H7 (cell line): ENCODE data around the gene KRTAP5-10. TPM values are rescaled to one million over a fixed set of nuclear protein-coding genes. Genes with fewer than 3 reads are reported as not detected.
"Not testable (repeated sequence)": the region's sequence is repeated elsewhere in the genome, so short reads cannot be mapped to it uniquely, and the experiment has no call there.

Source experiments
- DNase-seq: peaks from one replicate; pipeline ENCODE4 v3.0.0; 2012
- H3K27me3 ChIP-seq: 2 replicates; pipeline ENCODE4 v1.6.0; 2011; ENCODE audit warnings: mild to moderate bottlenecking, low read length; ENCODE audit not compliant: control insufficient read depth, insufficient read depth
- H3K36me3 ChIP-seq: replicated peaks from 2 replicates; pipeline ENCODE4 v1.5.1; 2011; ENCODE audit warnings: low read length; ENCODE audit not compliant: control insufficient read depth, insufficient read depth
- H3K4me3 ChIP-seq: 2 replicates; pipeline ENCODE4 v1.5.1; 2011; ENCODE audit warnings: low read depth, mild to moderate bottlenecking, control low read depth, low read length, moderate library complexity; ENCODE audit not compliant: insufficient read depth
- total RNA-seq: library from RNA; depleted of rRNA; stranded (reverse); fragments of >200 nt; shearing (Covaris generic); gene quantifications from 2 replicates; pipeline ENCODE4 v1.2.3, GENCODE V29; 2014; rRNA removed

Gene KRTAP5-10, protein sequence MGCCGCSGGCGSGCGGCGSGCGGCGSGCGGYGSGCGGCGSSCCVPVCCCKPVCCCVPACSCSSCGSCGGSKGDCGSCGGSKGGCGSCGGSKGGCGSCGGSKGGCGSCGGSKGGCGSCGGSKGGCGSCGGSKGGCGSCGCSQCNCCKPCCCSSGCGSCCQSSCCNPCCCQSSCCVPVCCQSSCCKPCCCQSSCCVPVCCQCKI
- 0.14 TPM in 1 of 2 replicates, not detected in the other for total RNA-seq

DNA sequence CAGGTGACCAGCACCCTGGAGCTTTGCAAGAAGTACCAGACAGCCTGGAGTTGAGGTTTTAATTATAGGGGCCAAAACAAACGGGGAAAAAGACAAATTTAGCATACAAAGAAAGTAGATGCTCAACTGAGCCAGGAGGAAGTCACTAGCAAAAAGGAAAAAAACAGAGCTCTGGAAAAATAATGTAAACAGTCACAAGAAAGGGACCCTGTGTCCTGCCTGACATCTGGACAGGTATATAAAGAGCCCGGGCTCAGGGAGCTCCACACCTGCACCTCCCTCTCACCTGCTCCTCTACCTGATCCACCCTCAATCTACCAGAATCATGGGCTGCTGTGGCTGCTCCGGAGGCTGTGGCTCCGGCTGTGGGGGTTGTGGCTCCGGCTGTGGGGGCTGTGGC, at the start of gene KRTAP5-10:
KRTAP5-10 (plus strand) TSS at position 301 of the 400 bp plus-strand sequence; CDS start at position 326, 25 bp downstream.
- Histone ChIP-seq H3K36me3 (no peaks in the 10 kb centered on the region), H3K27me3 (0 out of 2 replicates have a peak, but pooled peaks cover 1% of the 10 kb centered on the region), H3K4me3 (no peak within 1 kb of the TSS)
- DNase-seq, result no peak

DNA sequence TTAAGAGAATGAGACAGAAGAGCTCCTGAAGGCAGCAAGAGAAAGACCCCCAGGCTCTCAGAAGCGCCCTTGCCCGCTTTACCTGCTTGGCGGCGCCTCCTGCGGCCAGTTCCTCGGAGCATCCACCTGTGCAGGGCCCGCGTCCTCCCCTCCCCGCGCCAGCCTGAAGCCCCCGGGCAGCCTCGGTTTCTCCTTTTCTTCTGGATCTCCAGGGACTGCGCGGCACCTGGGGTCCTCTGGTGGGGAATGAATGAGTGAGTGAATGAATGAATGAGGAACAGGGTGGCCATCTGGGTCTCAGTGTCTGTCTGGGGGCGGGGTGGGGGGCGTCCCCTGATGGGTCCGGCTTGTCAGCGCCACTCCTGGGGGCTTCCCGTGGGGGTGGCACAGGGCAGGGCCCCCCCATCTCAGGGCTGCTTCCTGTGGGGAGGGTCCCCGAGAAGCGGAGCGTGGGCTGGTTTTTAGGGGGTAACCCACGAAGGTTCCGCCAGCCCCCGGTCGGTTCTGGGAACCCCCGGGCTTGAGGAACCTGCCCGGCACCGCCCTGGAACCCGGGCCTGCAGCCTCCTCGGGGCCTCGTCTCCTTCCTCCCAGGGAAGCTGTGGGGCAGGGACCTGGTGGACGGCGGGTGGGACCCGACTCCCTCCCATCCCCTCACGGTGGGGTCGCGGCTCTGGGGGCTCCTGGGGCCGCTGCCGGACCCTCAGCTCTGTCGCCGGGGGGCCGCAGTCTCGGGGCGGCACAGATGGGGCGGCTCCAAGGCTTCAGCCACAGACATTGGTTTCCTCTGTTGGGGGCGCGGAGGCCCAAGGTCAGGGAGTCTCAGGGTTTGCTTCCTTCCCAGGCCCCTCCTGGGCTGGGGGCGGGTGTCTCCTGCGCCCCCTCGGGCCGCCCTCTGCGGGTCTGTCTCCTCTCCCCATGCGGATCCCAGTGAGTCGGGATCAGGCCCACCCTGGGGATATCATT, 46.6 kb upstream of the KRTAP5-10 start:
- DNase-seq, result peak; percentile 57
- Histone ChIP-seq H3K4me3 (no peak overlapping the region), H3K27me3 (no peaks in the 10 kb centered on the region), H3K36me3 (no peaks in the 10 kb centered on the region)

DNA sequence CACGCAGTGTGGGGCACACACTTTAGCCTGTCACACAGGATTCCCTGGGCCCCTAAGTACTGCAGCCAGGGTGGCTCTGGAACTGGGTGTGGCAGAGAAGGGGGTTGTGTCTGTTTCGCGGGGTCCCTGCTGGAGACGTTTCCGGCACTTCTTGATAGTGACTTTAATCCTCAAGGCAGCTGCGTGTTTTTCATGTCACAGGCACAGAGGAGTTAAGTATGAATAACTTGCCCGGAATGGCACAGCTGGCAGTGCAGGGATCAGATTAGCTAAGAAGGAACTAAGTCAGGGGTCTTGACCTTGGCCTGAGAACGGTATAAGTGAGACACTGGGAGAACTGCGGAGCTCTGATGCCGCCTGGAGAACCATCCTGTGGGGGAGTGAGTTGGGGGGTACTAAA, 45.8 kb upstream of the KRTAP5-10 start:
- no peak for DNase-seq
- no peaks in the 10 kb centered on the region for H3K36me3 ChIP-seq
- no peaks in the 10 kb centered on the region for H3K27me3 ChIP-seq
- H3K4me3 ChIP-seq, result no peak overlapping the region

DNA sequence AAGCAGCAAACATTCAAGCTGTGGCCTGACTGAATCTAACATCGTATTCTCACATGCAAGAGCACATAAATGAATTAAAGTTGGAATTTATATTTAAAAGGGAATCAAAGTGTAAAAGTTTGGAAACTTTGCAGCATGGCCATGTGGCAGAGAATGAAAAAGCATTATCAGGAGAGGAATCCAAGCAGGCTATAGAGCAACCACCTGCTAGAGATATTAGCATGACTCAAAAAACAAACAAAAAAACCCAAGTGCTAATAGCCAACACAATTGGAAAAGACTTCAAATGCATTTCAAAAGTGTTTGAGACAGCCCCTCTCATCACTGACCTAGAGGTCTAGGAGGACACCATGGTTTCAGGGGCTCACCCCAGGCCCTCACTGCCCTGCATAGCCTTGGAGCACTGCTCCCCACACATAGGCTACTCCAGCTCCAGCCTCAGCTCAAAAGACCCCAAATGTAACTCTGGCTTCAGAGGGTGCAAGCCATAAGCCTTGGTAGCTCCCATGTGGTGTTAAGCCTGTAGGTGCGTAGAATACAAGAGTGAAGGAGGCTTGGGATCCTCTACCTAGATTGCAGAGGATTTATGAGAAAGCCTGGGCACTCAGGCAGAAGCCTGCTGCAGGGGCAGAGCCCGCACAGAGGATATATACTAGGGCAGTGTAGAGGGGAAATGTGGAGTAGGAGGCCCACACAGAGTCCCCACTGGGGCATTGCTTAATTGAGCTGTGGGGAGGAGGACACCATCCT, 40.0 kb upstream of the KRTAP5-10 start:
- Histone ChIP-seq H3K27me3 (no peaks in the 10 kb centered on the region), H3K4me3 (no peak overlapping the region), H3K36me3 (no peaks in the 10 kb centered on the region)
- no peak for DNase-seq

DNA sequence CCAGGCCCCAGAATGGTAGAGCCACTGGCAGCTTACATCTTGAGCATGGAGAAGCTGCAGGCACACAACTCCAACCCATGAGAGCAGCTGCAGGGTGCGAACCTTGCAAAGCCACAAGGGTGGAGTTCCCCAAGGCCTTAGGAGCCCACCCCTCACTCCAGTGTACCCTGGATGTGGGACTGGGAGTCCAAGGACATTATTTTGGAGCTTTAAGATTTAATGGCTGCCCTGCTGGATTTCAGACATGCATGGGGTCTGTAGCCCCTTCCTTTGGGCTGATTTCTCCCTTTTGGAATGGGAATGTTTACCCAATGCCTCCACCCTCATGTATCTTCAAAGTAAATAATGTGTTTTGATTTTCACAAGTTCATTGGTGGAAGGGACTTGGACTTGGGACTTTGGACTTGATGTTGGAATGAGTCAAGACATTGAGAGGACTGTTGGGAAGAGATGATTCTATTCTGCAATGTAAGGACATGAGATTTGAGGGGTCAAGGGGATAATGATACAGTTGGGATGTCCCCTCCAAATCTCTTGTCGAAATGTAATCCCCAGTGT, 39.3 kb upstream of the KRTAP5-10 start:
- Histone ChIP-seq H3K4me3 (no peak overlapping the region), H3K27me3 (no peaks in the 10 kb centered on the region), H3K36me3 (no peaks in the 10 kb centered on the region)
- no peak for DNase-seq

DNA sequence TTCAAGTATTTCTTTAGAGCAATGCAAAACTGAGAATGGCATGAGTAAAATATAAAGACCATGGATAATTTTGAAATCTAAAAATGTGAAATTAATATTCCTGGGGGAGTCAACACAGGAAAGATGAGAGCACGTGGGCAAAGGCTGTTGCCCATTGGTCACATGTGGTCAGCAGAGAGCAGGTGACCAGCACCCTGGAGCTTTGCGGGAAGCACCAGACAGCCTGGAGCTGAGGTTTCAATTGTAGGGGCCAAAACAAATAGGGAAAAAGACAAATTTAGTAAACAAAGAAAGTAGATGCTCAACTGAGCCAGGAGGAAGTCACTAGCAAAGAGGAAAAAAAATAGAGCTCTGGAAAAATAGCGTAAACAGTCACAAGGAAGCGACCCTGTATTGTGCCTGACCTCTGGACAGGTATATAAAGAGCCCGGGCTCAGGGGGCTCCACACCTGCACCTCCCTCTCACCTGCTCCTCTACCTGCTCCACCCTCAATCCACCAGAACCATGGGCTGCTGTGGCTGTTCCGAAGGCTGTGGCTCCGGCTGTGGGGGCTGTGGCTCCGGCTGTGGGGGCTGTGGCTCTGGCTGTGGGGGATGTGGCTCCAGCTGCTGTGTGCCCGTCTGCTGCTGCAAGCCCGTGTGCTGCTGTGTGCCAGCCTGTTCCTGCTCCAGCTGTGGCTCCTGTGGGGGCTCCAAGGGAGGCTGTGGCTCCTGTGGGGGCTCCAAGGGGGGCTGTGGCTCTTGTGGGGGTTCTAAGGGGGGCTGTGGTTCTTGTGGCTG, 38.4 kb upstream of the KRTAP5-10 start, which contains the start of gene KRTAP5-7:
KRTAP5-7 (plus strand) TSS at position 472 of the 780 bp plus-strand sequence; CDS start at position 506, 34 bp downstream.
- not testable (repeated sequence) for DNase-seq, H3K36me3 ChIP-seq, H3K27me3 ChIP-seq, H3K4me3 ChIP-seq

DNA sequence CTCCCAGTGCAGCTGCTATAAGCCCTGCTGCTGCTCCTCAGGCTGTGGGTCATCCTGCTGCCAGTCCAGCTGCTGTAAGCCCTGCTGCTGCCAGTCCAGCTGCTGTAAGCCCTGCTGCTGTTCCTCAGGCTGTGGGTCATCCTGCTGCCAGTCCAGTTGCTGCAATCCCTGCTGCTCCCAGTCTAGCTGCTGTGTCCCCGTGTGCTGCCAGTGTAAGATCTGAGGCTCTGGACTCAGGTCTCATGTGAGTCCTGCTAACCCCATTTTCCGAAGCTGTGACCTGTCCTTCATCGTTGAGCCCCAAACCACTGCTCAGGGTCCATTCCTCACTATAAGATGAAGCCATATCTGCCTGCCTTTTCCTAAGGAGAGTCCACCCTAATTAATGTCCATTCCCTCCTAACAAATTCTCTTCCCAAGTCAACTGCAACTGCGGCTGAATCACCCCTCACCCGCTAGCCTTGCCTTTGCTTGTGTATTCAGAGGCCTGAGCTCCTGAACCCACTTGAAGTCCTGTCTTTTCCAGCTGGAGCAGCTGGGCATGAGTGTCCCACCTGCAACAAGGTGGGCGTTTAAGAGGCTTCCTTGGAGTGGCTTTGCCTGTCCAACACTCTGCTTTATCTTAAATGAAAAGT, 37.7 kb upstream of the KRTAP5-10 start:
- no peak for DNase-seq
- H3K27me3 ChIP-seq, result no peaks in the 10 kb centered on the region; the same call in 1 of the 2 replicates
- no peak overlapping the region for H3K4me3 ChIP-seq
- H3K36me3 ChIP-seq, result no peaks in the 10 kb centered on the region

DNA sequence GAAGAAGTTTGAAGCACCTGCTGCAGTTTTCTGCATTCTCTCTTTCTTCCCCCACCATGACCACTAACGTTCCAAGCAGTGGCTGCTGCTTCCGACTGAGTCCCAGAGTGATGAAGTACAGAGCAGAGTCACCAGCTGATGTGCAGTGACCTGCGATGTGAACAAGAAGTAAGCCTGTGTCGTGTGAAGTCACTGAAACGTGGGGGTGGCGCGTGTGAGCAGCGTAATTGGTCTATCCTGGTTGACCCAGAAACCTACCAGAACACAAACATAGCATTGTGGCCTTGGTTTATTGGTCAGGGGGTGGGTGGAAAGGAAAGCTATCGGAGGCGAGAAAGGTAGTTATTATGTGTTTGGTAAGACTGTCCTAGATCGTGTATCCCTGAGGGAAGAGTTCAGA, 34.8 kb upstream of the KRTAP5-10 start:
- Histone ChIP-seq H3K4me3 (no peak overlapping the region), H3K27me3 (no peaks in the 10 kb centered on the region; the same call in 1 of the 2 replicates), H3K36me3 (no peaks in the 10 kb centered on the region)
- DNase-seq, result no peak

DNA sequence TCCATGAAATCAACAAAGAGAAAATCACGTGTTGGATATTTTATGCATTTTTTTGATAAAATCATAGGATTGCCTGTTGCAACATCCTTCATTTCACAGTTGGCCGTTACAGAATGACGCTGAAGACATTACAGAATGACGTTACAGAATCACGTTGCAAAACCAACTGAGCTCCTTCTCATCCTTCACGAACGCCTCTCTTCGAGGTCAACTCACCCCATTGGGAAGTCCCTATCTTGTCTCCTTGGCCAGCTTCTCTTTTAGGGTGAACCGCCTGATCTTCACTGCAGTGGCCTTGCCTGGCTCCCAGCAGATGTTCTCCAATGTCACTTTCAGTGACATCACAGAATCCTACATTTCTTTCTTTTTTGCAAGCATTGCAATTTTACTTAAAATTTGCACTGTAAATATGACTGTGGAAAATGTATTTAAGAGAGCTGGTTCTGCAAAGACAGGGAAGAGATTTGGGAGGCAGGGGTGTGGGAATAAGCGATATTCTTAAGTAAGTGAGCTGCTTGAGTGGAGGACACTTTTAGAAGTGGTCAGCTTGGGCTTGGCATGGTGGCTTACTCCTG, 33.2 kb upstream of the KRTAP5-10 start:
- Histone ChIP-seq H3K27me3 (no peaks in the 10 kb centered on the region; the same call in 1 of the 2 replicates), H3K36me3 (no peaks in the 10 kb centered on the region), H3K4me3 (no peak overlapping the region)
- no peak for DNase-seq

DNA sequence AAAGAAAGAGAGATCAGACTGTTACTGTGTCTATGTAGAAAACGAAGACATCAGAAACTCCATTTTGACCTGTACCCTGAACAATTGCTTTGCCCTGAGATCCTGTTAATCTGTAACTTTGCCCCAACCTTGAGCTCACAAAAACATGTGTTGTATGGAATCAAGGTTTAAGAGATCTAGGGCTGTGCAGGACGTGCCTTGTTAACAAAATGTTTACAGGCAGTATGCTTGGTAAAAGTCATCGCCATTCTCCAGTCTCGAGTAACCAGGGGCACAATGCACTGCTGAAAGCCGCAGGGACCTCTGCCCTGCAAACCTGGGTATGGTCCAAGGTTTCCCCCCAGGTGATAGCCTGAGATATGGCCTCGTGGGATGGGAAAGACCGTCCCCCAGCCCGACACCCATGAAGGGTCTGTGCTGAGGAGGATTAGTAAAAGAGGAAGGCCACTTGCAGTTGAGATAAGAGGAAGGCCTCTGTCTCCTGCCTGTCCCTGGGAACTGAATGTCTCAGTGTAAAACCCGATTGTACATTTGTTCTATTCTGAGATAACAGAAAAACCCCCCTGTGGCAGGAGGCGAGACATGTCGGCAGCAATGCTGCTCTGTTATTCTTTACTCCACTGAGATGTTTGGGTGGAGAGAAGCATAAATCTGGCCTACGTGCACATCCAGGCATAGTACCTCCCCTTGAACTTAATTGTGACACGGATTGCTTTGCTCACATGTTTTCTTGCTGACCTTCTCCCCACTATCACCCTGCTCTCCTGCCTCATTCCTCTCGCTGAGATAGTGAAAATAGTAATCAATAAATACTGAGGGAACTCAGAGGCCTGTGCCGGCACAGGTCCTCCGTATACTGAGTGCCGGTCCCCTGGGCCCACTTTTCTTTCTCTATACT, 30.4 kb upstream of the KRTAP5-10 start:
- H3K27me3 ChIP-seq, DNase-seq, H3K4me3 ChIP-seq: not testable (repeated sequence)

DNA sequence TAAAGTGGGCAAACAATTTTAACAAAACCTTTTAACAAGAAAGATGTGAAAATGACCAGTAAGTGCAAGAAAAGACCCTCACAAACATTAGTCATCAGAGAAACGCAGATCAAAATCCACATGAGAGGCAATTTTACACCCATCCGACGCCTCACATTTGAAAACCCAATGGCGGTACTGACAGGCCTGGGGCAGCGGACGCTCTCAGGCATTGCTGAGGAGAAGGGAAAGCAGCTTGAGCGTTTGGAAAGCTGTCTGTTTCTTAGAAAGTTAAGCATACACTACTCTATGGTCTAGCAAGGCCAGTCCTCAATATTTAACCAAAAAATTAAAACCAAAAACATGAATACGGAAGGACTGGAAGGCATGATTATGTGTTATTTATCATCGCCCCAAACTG, 29.5 kb upstream of the KRTAP5-10 start:
- Histone ChIP-seq H3K36me3 (no peaks in the 10 kb centered on the region), H3K27me3 (no peaks in the 10 kb centered on the region; the same call in 1 of the 2 replicates), H3K4me3 (no peak overlapping the region)
- no peak for DNase-seq

More for the DNA sequence above, 30.4 kb upstream of the KRTAP5-10 start:
- not testable (repeated sequence) for H3K36me3 ChIP-seq

DNA sequence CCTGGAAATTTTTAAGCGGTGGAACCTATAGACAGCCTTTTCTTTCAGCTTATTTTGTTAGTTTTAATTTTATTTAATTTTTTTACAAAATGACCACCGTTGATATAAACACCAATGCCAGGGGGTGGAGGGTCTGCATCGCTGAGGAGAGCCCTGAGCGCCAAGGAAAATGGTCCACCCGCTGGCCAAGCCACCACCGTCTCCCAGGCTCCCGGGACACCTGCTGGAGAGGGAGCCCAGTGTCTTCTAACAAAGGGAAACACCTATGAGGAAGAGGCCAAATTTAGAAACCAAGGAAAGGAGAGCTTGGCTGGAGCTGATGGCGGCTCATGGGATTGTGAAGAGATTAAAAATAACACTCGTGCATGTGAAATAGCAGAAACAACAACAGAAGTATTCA, 27.8 kb upstream of the KRTAP5-10 start:
- no peak overlapping the region for H3K4me3 ChIP-seq
- no peak for DNase-seq
- no peaks in the 10 kb centered on the region for H3K36me3 ChIP-seq
- no peaks in the 10 kb centered on the region for H3K27me3 ChIP-seq
